ENCODE data around the gene ATG7.
"Not testable (repeated sequence)": the region's sequence is repeated elsewhere in the genome, so short reads cannot be mapped to it uniquely, and the experiment has no call there.

The ATG7 gene

GRCh38 chr3:11595024-11595423, 322.8 kb downstream of the ATG7 start:
- DNase-seq, result not testable (repeated sequence)

DNA sequence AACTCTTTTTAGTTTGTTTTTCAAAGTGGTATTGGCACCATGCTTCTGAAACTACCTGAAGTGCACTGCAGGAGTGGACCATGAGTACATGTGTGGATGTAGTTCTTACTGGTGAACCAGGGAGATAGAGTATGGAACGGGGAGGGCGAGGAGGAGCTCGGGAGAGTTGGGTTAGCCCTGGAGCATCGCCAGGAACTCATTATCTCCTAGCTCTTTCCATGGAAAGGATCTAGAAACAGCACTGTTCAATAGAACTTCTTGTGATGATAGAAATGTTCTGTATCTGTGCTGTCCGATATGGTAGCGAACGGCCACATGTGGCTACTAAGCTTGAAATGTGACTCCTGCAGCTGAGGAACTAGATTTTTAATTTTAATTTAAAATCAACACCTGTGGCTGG, 324.2 kb downstream of the ATG7 start:
- no peak for DNase-seq

- no peak for DNase-seq
Measured at GRCh38 chr3:11600501-11601282, 328.5 kb downstream of the ATG7 start.

DNA sequence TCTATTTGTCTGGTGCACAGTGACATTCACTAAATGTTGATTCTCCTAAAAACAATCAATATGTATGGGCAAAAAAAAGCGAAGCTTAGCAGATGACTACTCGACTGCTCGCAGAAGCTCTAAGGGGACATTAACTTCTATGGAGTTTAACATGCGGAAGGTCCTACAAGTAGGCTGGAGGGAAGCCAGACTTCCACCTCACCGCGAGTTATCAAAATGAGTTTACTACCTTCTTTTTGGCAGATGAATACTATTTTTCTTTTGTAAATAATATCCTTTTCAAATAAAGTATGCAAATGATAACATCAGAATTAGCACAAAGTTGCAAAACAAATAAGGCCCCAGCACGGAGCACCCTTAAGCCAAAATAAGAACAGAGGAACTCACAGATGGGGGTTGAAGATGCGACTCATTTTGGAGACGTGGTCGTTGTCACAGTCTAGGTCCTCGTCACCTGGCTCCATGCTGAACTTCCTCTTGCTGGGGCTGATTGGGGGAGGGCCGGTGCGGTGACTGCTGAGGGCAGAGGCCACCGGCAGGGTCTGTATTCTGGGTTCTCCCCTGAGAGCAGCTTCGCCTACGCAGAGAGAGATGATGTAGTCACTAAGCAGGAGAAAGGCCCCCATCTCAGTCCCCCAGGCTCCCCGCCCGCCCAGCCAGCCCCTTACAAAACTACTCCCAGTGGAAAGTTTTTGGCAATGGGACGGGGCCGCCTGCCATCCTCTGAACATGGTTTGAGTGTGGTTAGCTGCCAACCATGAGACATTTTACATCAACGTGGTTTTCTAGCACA, 329.4 kb downstream of the ATG7 start:
- DNase-seq, result peak; percentile 59 to 70

DNA sequence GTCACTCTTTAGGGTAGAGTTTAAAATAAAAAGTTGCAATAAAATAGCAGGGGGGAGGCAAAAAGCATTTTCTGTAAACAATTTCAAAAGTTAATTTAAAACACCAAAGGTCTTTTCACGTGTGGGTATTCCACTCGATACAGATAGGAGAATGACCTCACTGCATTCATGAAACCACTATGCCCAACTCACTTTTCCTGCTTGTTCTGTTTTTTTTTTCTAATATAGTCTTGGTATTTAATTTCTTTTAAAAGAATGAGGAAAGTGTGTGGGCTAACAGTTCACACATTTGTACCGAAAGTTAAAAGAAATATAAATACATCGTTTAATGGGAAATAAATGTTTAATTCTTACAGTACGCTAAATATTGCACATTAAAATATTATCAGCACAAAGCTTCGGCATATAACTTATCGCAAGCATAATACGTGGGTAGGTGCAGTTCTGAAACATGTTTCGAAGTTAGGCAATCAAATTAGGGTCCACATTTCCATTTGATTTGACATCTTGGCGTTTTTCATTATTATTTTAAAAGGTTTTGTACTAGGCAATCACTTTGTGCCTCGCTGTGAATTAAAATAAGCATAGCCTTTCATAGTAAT, 330.1 kb downstream of the ATG7 start:
- DNase-seq, result no peak

DNA sequence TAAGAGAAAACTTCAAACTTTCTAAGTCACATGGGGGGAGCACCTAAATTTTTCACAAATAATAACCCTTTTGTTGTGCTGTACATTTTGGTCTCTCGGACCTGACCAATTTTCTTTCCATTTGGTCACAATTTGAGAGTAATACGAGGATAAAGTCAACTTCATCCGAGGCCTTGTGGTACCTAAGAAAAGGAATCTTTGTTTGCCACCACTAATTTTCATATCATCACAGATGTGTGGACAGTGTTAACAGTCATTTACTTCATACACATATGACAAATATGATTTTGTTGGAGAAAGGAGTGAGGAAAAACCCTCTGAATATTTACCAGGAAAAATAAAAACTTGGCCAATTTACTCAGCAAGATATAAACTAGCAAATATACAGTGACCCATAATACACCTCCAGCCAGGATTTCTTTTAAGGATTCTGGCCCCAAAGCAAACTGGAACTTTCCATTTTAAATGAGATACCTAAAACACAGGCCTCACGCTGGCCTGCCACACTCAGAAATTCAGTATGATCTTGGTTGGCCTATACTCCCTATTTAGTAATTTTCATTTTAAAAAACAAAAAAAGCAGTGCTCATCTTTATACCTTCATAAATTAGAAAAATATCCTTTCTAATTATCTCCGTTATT, 330.8 kb downstream of the ATG7 start:
- DNase-seq, result no peak

DNA sequence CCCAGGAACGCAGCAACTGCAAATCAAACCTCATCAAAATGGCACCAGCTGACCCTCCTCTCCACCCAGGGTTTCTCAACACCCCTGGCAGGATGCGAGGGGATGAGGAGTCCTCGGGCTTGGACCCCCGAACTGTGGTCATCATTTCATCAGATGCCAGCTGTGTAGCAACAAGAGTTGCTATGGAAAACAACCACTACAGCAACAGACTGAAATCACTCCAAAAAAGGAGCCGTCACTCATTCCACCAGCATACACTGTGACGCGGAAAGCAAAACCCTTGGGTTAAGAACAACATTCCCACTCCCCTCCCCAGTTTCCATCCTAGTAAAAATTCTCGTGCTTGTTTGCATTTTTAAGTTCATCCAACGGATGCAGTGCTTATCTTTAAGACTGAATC, 331.4 kb downstream of the ATG7 start:
- no peak for DNase-seq

GRCh38 chr3:11604139-11604892, 332.1 kb downstream of the ATG7 start:
- no peak for DNase-seq

DNA sequence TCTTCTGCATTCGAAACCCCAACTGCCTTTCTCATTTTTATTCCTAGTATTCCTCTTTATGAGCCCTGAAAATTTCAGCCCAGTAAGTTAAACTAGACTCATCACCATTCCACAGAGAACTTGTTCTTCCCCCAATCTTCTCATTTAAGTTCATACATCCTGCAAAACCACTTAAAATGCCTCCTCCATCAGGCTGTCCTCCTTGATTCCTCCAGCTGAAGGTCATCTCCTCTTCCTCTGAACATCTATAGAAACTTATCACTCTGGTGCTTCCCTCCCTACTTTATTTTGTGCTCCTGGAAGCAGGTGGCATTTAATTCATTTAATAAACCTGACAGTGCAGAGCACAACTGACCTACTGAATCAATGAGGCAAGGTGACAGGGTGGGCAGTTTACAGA, 333.2 kb downstream of the ATG7 start:
- no peak for DNase-seq

DNA sequence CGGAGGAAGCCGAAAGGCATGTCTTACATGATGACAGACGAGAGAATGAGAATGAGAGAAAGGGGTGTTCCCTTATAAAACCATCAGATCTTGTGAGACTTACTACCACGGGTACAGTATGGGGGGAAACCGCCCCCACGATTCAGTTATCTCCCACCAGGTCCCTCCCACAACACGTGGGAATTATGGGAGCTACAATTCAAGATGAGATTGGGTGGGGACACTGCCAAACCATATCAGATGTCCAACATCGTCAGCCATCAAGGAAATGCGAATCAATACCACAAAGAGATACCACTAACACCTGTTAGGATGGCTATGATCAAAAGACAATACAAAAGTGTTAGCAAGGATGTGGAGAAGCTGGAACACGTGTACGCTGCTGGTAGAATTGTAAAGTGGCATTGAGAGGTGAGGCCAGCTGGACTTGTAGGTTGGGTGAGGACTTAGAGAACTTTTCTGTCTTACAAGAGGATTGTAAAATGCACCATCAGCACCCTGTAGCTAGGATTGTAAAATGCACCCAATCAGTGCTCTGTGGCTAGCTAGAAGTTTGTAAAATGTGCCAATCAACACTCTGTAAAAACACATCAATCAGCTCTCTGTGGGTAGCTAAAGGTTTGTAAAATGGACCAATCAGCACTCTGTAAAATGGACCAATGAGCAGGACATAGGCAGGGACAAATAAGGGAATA, 334.0 kb downstream of the ATG7 start:
- no peak for DNase-seq

- no peak for DNase-seq
Measured at GRCh38 chr3:11606865-11607440, 334.8 kb downstream of the ATG7 start.
